Stimulated activated CD4-positive, alpha-beta T cell treated with anti-CD3 and anti-CD28 coated beads, Interleukin-1b, Interleukin-23, amount 100 ng/mL, for 48 hours (primary cell): ENCODE data around the gene CHID1.
A peak's percentile ranks its signal among the peaks of the same experiment; 100 is the strongest.

Source experiments
- DNase-seq: peaks from one replicate; pipeline ENCODE4 v3.0.0-alpha.2; 2020

The CHID1 gene

GRCh38 chr11:819129-819931, 91.3 kb downstream of the CHID1 start:
- peak; percentile 88 for DNase-seq

GRCh38 chr11:818396-819128, 92.0 kb downstream of the CHID1 start, which contains the start of gene PNPLA2:
Gene PNPLA2 (plus strand): TSS chr11:818914. CDS start chr11:819719, 805 bp downstream.
- no peak for DNase-seq
